GM18505 (cell line): ENCODE measurements around the gene INO80D.
"Not testable (repeated sequence)": the region's sequence is repeated elsewhere in the genome, so short reads cannot be mapped to it uniquely, and the experiment has no call there.

Source experiments
- ATAC-seq: cut with Tn5 transposase; IDR thresholded peaks from one replicate; pipeline ENCODE4 v1.9.1; 2021; ENCODE audit not compliant: unreplicated experiment
- POLR2A ChIP-seq: IDR thresholded peaks from 4 replicates; pipeline ENCODE4 v1.6.1; 2011; ENCODE audit warnings: borderline replicate concordance; ENCODE audit not compliant: insufficient read depth, insufficient read length; ENCODE audit errors: extremely low read depth

INO80D gene

DNA sequence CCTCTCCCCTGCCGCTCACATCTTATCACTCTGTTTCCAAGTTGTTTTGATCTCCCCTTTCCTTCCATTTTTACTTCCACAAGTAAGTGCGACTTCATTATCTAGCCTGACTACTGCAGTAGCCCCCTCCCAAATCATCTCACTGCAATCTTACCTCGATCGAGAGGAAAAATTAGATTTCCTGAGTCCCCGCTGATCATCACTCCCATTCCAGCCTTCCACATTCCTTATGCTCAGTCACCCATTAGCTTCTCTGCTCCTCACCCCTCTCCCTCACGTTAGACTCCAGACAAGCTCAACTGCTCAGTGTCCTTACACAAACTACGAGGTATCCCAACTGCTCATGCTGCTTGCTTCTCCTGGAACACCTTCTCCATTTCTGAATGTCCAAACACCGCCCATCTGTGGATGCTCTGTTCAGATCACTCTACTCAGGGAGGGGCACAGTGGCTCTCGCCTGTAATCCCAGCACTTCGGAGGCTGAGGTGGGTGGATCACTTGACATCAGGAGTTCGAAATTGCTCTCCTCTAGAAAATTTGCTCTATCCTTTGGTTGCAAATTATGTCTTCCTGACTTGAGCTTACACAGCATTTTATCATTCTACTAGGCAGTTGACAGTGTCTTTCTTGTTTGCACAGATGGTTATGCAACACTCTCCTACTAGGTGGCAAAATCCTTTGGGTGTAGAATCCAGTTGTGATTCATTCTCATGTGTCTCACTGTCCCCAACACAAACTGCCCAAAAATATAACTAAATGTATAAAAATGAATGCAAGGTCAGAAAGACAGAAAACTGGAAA lies 96.5 kb downstream of the INO80D start:
- no peak for ATAC-seq
- no peak for TF ChIP-seq POLR2A

DNA sequence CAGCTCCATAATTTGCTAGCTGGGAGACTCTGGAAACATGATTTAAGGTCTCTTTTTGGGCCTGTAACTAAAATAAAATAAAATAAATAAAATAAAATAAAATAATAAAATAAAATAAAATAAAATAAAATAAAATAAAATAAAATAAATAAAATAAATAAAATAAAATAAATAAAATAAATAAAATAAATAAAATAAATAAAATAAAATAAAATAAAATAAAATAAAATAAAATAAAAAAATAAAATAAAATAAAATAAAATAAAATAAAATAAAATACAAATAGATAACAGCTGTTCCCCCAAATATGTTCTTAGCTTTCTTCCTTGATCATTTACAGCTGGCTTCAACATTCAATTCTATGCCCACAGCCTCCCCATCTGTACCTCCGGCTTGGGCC lies 97.3 kb downstream of the INO80D start:
- not testable (repeated sequence) for ATAC-seq

DNA sequence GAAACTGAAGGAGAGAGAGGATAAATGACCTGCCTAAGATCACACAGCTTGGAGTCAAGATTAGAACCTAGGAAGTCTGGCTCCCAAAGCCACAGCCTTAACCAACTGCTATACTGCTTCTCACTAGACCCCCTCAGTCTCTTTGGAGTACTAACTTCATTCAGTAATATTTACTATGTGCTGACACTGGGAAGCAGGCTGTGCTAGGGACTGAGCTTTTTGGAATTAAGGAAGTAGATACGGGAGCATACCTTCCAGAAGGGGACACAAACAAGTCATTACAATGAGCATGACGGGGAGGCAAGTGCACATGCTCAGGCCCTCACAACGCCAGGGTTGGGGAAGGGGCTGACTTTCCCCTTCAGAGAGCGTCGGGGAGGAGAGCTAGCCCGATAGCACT lies 97.7 kb downstream of the INO80D start:
- no peak for ATAC-seq
- TF ChIP-seq POLR2A: no peak

DNA sequence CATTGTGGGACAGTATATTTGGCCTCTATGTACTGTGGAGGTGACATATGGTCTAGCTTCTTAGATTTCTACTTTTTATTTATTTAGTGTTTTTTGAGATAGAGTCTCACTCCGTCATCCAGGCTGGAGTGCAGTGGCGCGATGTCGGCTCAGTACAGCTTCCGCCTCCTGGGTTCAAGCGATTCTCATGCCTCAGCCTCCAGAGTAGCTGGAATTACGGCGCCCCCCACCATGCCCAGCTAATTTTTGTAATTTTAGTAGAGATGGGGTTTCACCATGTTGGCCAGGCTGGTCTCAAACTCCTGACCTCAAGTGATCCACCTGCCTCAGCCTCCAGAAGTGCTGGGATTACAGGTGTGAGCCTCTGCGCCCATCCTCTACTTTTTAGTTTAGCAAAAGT lies 99.6 kb downstream of the INO80D start:
- not testable (repeated sequence) for ATAC-seq

DNA sequence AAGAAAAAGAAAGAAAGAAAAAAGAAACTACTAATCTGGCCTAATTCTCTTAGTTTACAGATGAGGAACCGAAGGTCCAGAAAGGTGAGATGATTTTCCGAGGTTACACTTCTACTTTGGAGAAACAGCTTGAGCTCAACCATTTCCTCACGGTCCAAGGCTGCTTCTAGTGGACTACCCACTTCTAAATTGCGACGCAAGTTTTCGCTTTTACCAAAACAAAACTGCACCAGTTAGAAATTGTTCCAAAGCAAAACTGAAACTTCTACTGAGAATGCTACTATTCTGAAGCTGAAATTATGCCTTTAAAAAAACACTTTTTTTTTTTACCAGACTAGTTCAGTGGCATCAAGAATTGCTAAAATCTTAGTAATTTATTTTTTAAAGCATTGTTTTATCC lies 101.6 kb downstream of the INO80D start:
- ATAC-seq: no peak
- no peak for TF ChIP-seq POLR2A

DNA sequence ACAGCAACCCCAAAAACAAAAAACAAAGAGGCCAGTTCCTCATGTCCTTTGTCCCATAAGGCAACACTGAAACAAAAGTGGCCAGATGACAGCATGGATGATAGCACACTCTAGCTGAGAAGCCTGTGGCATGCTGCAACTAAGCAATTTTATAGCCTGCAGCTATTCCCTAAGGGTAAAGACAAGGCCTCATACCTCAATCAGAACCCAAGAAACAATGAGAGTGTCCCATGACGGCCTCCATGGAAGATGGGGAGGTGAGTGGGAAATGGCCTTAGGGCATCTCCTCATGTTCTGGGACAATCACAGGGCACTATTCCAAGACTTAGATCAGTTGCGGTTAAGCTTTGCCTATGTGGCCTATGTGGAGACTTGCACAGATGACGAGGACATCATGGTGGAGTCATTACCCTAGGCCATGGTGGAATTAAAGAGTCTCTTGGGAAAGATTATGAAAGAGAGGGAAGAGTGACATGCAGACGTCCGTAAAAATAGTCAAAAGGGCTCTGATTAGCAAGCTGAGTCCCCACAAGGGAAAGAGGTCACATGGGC lies 103.1 kb downstream of the INO80D start:
- TF ChIP-seq POLR2A: no peak
- ATAC-seq: no peak

DNA sequence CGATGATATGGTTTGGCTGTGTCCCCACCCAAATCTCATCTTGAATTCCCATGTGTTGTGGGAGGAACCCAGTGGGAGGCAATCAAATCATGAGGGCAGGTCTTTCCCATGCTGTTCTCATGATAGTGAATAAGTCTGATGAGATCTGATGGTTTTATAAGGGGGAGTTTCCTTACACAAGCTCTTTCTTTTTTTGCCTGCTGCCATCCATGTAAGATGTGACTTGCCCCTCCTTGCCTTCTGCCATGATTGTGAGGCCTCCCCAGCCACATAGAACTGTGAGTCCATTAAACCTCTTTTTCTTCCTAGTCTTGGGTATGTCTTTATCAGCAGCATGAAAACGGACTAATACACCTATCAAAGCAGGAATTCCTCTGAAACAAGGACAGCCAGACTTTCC lies 107.2 kb downstream of the INO80D start:
- ATAC-seq: not testable (repeated sequence)

DNA sequence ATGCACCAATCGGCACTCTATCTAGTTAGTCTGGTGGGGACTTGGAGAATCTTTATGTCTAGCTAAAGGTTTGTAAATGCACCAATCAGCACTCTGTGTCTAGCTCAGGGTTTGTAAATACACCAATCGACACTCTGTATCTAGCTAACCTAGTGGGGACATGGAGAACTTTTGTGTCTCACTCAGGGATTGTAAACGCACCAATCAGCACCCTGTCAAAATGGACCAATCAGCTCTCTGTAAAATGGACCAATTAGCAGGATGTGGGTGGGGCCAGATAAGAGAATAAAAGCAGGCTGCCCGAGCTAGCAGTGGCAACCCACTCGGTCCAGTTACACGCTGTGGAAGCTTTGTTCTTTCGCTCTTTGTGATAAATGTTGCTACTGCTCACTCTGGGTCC lies 108.3 kb downstream of the INO80D start:
- not testable (repeated sequence) for ATAC-seq

DNA sequence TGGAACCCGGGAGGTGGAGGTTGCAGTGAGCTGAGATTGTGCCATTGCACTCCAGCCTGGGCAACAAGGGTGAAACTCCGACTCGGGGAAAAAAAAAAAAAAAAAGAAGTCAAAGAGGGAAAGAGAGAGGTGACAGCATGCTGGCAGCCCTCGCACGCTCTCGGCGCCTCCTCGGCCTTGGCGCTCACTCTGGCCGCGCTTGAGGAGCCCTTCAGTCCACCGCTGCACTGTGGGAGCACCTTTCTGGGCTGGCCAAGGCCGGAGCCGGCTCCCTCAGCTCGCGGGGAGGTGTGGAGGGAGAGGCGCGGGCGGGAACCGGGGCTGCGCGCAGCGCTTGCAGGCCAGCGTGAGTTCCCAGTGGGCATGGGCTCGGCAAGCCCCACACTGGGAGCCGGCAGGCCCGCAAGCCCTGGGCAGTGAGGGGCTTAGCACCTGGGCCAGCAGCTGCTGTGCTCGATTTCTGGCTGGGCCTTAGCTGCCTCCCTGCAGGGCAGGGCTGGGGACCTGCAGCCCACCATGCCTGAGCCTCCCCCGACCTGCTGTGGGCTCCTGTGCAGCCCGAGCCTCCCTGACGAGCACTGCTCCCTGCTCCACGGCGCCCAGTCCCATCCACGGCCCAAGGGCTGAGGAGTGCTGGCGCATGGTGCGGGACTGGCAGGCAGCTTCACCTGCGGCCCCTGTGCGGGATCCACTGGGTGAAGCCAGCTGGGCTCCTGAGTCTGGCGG lies 108.9 kb downstream of the INO80D start:
- not testable (repeated sequence) for ATAC-seq

DNA sequence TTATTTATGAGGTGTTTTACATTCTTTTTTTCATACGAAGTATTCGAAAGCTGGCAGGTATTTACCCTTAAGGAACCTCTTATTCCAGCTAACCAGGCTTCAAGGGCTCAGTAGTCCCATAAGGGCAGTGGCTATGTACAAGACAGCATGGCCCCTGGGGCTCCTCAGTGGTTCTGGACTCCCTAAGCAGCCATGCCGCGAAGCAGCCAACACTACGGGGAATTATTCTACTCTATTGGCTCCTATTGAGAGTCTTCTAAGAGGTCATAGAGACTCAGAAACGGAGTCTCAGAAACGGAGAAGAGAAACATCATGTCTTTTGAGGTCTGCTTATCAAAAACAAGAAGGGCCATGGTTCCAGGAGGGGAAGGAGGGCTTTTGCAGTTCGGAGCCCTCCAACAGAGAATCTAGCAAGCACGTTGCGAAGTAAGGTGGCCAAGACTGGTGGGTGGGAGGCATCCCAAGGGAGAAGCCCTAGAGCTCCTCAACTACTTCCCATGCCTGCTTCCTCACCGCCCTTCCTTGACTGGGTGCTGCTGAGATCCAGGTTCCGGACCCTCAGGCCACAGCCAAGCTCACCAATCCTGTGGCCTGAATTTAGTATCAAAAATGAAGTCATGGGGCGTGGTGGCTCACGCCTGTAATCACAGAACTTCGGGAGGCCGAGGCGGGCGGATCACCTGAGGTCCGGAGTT lies 109.7 kb downstream of the INO80D start:
- no peak for ATAC-seq
- TF ChIP-seq POLR2A: no peak

DNA sequence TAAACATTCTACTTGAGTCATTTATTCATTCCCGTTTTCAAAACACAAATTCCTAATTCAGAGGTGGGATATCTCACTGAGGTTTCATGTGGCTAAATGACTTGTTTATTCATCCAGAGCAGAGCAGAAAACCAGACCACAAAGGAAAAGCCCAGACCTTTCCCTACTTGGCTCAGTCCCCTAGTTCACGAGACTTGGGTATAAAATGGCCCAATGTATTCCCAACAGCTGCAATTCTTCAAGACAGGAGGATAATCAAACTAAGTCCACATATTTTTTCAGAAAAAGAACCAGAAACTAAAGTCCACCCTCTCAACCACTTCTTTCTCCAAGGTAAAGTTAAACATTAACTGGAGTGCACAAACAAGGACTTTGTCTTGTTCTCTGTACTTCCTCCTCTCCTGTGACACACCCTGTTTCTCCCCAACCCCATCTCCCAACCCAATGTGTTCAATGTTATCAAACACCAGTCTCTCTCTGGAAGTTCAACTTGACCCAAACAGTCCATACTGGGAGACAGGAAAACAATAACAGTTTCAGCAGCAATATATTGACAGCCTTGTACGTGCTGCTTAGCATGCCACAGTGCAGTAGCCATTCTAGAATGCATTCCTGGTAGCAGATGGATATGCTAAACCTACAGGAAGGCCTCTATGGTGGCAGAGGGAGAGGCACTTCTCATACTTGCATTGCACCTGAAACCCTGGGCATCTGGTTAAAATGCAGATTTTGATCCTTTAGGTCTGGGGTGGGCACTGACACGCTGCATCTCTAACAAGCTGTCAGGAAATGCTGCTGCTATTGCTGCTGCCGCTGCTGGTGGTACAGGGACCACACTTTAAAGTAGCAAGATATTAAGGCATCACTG lies 110.7 kb downstream of the INO80D start:
- ATAC-seq: no peak
- TF ChIP-seq POLR2A: no peak

DNA sequence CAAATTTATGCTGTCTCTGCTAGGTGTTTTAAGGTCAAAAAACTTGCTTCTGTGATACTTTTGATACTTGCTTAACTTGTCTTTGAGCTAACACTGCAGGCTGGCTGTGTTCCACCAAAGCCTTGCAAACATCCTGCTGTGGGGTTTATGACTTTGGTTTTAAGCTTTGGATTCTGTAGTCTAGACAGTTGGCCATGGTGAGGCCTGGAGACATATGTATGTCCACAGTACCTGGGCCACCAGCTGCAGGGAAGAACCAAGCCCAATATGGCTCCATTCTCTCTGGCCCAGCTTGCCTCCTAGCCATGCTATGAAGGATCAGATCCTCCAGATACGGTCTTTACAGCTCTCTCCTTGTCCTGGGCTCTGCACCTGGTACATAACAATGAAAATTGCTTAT lies 113.9 kb downstream of the INO80D start:
- TF ChIP-seq POLR2A: no peak
- ATAC-seq: no peak

DNA sequence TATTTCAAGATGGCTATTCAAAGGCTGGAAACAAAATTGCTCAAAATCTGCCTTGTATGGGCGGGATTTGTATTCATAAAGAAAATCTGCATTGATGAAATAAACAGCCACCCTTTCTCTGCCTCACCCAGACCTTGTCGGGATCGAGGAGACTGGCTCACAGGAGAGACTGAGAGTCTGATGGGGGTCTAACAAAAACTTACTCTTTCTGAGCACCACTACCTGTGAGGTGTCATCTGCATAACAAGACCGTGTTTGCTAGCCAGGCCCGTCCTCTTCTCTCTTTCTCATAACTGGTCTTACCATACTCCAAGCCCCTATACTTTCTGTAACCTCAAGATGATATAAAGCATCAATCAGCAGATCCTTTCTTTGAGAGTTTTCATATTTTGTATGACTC lies 115.6 kb downstream of the INO80D start:
- no peak for TF ChIP-seq POLR2A
- no peak for ATAC-seq
